ENCODE measurements around the gene FNDC3B.
A peak's percentile ranks its signal among the peaks of the same experiment; 100 is the strongest.

Gene FNDC3B

GRCh38 chr3:172272698-172273097 lies 233.3 kb downstream of the FNDC3B start:
- DNase-seq, result no peak

GRCh38 chr3:172273378-172273777 lies 234.0 kb downstream of the FNDC3B start:
- no peak for DNase-seq

GRCh38 chr3:172274906-172275305 lies 235.5 kb downstream of the FNDC3B start:
- no peak for DNase-seq

GRCh38 chr3:172275586-172275985 lies 236.2 kb downstream of the FNDC3B start:
- DNase-seq, result no peak

DNA sequence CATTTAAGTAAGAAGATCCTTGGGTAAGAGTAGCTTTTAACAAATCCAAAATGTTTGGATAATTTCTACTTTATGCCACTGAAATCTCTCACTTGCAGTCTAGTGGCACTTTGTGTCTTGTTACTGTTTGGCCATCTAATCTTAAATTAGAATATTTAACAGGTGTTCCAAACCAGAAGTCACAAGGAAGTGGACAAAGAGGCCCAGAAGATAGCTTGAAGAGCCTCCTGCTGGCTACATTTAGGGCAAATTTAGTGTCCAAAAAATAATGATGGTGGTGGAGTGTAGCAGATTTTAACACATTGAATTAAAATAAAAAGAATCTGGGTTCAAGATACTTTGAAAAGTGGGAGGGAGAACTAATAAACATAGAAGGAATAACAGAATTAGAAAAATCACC lies 236.7 kb downstream of the FNDC3B start:
- no peak for DNase-seq

DNA sequence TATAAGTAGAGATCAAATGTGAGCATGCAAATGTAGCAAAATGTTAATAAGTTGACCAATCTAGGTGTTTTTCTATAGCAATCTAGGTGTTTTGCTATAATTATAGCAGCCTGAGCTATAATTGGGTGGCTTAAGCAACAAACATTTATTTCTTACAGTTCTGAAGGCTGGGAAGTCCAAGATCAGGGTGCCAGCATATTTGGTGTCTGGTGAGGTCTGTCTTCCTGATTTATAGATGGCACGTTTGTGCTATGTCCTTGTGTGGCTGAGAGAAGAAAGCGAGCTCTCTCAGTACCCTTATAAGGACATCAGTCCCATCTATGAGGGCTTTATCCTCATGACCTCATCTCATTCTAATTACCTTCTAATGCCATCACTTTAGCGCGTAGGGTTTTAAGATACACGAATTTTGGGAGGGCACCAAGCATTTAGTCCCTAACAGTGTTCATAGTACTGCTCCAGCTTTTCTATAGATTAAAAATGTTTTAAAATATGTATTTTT lies 237.8 kb downstream of the FNDC3B start:
- no peak for DNase-seq

DNA sequence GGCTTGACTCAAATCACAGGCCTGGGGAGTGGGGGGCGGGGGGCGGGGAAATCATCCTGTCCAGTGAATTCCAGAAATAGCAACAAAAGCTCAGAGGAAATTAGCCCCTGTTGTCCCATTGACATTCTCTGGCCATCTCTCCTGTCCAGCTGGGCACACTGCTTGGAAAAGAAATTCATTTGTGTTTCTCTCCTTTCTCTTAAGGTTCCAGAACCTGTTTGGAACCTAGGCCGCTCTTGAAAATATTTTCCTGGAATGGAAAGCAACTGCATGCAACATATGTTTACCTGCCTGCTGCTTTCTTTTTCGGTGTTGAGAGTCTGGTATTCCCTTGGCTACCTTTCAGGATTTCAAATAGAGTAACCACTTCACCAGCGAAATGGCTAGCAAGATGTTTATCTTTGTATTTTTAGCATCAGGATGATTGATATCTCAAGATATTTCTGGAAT lies 239.8 kb downstream of the FNDC3B start:
- no peak for DNase-seq

- no peak for DNase-seq
Measured at GRCh38 chr3:172279974-172280373, 240.6 kb downstream of the FNDC3B start.

GRCh38 chr3:172280406-172281051 lies 241.2 kb downstream of the FNDC3B start:
- DNase-seq, result no peak

DNA sequence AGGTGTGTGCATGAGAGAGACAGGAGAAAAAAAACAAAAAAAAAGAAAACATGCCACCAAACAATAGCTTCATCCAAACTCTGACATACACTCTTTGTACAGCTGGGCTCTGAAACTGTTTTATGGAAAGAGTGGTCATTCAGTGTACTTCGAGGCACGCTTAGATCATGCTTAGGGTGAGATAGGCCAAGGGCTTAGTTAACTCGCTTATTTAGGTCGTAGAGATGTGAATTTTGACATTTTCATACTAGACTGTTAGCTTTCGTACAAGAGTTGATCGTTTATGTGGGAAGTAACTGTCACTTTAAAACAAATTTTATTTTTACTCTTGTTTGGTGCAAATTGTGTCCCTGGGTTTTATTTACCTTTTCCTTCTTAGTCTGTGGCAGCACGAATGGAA lies 242.5 kb downstream of the FNDC3B start:
- DNase-seq, result no peak

DNA sequence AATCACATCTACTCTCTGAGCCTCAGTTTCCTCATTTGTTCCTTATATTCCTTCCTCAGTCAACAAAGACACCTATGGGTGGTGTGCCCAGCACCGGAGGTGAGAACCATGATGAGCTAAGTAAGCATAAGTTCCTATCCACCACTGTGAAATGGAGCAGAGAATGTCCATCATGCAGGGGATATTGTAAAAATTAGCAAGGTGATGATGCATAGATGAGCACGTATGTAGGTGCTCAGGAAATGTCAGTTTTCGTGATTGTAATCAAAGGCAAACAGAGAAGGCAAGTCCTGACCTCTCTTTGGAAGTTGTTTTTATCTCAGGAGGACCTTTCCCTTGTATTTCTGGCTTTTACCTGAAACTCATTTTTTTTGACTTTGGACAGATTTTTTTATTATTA lies 243.5 kb downstream of the FNDC3B start:
- no peak for DNase-seq

- DNase-seq, result peak in 1 of 2 donors; percentile 33
Measured at GRCh38 chr3:172283841-172284357, 244.5 kb downstream of the FNDC3B start.

- DNase-seq, result no peak
Measured at GRCh38 chr3:172285844-172286243, 246.5 kb downstream of the FNDC3B start.

DNA sequence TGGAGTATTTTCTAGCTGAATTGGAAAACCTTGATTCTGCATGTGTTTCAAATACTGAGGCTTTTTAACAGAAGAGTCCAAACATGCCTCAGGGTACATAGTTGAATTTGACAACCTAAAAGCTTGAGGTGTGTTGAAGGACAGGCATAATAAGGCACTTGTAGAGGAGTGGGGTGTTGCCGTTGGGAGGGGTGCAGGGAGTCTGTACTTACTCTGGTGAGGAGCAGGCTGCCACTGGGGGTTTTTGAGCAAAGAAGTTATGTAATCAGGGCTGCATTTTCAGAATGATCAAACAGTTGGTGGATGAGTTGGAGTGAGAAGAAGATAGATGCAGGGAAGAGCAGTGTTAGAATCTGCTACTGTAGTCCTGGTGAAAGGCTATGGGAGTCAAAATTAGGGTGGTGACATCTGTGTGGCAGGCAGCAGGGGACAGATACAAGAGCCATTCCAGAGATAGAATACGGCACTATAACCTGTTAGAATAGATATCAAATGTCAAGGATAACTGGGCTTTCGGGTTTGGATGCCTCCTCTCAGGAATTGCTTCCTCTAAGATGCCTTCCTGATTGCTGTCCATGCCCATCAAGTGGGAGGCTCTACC lies 247.3 kb downstream of the FNDC3B start:
- DNase-seq, result no peak

- no peak for DNase-seq
Measured at GRCh38 chr3:172287937-172288477, 248.6 kb downstream of the FNDC3B start.

DNA sequence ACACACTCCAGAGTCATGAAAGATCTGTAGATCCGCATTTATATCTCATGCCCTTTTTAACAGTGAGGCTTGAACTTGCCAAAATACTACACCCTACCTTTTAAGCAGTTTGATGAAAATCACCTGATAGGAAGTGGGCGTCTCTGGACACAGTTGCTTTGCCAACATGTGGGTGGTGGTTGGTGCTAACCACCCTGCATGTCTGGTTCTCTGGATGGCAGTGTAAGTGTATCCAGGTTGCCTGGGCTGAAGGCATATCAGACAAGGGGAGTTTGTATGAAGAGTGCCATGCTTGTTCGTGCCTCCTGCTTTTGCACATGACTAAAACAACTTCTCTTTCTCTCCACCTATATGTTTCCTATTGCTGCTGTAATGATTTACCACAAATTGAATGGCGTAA lies 249.3 kb downstream of the FNDC3B start:
- no peak for DNase-seq

GRCh38 chr3:172289583-172289982 lies 250.2 kb downstream of the FNDC3B start:
- no peak for DNase-seq

GRCh38 chr3:172290457-172290856 lies 251.1 kb downstream of the FNDC3B start:
- no peak for DNase-seq

- DNase-seq, result no peak
Measured at GRCh38 chr3:172291650-172292049, 252.3 kb downstream of the FNDC3B start.

GRCh38 chr3:172292422-172292821 lies 253.0 kb downstream of the FNDC3B start:
- no peak for DNase-seq

DNA sequence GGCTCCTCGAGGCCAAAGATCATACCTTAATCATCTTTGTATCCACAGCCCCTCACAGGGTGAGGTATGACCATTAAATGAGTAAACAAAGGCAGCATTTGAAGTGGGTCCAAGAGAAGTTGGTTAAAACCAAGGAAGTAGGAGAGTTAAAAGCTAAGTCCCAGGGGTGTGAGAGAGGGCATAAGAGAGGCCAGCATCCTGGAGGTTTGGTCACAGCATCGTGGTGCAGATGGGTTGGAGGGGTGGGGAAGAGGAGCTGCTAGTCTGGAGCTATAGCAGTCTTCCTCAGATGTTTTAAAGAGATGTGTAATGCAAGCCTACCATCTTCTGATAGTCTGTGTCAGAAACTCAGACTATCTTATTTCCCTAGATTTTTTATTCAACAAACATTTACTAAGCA lies 253.7 kb downstream of the FNDC3B start:
- DNase-seq, result no peak

DNA sequence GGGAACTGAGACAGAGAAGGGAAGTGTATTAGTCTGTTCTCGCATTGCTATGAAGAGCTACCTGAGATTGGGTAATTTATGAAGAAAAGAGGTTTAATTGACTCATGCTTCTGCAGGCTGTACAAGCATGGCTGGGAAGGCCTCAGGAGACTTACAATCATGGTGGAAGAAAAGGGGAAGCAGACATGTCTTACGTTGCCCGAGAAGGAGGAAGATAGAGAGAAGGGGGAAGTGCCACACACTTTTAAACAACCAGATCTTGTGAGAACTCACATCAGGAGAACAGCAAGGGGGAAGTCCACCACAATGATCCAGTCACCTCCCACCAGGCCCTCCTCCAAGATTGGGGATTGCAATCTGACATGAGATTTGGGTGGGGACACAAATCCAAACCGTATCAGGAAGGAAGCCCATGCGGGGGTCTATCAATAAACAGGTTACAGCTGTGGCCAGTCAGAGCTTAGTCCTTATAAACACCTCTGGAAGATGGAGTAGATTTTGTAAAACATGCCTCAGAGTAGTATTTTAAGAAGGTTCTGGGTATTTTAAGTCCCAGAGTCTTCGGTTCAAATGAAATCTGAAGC lies 254.9 kb downstream of the FNDC3B start:
- peak; percentile 70 to 76 for DNase-seq

- DNase-seq, result no peak
Measured at GRCh38 chr3:172296248-172296974, 257.0 kb downstream of the FNDC3B start.
